Inflammatory macrophage treated with lipopolysaccharide for 1 hour (primary cell): ENCODE measurements around the gene ADK.
A peak's percentile ranks its signal among the peaks of the same experiment; 100 is the strongest.
"Not testable (repeated sequence)": the region's sequence is repeated elsewhere in the genome, so short reads cannot be mapped to it uniquely, and the experiment has no call there.

Experiments
- DNase-seq, 2 donors: peaks; one replicate each; pipeline ENCODE4 v3.0.0-alpha.2; 2020 to 2022

The ADK gene

DNA sequence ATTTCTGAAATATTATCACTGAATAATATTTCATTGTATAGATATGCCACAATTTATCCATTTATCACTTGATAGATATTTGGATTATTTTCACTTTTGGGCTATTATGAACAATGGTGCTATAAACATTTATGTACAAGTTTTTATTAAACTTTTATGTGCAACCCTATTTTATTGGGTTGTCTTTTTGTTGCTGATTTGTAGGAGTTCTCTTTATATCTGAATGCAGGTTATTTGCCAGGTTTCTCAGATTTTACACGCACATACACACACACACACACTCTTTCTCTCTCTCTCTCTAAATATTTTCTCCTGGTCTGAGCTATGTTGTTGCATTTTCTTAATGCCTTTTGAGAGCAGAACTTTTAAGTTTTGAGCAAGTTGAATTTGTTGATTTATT, 36.2 kb downstream of the ADK start:
- no peak for DNase-seq

DNA sequence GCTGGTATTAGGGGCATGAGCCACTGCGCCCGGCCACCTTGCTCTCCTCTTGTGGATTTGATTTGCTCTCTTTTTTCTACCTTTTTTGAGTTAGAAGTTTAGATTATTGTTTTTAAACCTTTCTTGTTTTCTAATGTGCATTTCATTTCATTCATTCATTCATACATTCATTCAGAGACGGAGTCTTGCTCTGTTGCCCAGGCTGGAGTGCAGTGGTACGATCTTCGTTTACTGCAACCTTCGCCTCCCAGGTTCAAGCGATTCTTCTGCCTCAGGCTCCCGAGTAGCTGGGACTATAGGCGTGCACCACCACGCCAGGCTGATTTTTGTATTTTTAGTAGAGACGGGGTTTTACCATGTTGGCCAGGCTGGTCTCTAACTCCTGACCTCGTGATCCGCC, 37.6 kb downstream of the ADK start:
- not testable (repeated sequence) for DNase-seq

DNA sequence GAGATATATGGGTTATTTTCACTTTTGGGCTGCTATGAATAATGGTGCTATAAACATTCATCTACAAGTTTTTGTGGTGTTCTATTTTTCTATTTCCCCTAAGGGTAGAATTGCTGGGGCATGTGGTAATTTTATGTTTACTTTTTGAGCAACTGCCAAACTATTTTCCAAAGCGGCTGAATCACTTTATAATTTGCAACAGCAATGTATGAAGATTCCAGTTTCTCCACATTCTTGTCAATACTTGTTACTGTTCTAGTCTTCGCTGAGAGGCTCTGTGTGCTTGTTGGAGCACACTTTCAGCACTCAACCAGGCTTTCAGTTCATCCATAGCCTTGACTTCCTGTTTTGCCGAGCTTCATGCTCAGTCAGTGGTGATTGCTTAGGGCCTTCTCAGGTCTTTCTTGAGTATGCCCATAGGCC, 39.0 kb downstream of the ADK start:
- peak; percentile 45 to 51 for DNase-seq

DNA sequence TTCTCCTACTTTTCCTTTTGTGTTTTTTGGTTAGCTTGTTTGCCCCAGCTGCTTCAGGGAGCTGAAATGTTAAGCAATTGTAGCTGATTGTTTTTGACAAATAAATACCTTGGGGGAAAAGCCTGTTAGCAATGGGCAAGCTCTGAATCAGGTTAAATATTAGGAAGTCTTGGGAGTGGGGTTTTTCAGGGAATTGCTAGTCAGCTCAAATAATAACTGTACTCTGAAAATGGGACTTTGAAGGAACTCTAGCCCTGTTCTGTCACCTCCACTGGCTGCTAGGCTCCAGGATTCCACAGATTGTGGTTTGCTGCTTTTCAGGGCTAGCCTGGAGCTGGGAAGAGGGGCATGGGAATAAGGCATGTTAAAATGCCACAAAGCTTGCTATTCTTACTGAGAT, 39.5 kb downstream of the ADK start:
- no peak for DNase-seq

DNA sequence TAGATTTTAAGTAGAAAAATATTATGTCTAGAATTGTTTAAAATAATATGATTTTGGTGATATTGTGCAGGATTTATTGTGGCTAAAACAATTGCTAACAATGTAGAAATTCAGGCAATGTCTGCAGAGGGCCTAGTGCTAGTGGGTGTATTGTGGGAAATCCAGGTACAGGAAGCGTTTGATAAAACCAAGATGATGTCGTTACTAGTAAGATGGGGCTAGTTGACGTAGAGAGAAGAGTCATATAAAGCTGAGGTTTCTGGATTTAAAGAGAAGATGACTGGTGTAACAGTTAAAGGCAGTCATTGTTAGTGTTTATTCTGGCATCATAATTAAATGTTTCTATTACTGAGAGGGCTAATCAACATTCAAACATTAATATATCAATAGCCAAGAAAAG, 43.5 kb downstream of the ADK start:
- no peak for DNase-seq

DNA sequence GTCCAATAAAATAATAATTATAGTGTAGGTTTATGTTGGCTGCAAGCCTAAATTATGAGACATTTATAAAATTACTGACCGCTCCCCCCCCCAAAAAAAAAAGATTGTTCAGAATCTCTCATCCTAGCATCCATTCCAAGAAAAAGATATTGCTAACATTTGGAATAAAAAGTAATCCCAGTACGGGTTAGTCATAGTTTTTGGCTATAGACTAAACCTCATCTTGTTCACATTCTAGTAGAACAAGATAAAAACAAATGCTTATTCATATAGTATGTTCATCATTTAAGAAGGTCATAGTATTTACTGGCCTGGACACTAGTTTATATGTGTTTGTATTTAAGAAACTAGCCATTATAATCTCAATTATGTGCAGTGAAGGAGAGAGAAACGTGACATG, 44.0 kb downstream of the ADK start:
- DNase-seq, result no peak

DNA sequence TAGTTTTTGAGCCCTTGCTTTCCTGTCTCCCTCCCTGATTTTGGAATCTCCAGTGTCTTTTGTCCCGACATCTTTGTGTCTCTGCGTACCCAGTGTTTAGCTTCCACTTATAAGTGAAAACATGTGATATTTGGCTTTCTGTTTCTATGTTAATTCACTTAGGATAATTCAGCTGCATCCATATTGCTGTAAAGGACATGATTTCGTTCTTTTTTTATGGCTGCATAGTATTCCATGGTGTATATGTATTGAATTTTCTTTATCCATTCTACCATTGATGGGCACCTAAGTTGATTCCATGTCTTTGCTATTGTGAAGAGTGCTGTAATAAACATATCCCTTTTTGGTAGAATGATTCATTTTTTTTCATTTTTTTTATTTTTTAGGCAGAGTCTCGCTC, 48.3 kb downstream of the ADK start:
- no peak for DNase-seq

DNA sequence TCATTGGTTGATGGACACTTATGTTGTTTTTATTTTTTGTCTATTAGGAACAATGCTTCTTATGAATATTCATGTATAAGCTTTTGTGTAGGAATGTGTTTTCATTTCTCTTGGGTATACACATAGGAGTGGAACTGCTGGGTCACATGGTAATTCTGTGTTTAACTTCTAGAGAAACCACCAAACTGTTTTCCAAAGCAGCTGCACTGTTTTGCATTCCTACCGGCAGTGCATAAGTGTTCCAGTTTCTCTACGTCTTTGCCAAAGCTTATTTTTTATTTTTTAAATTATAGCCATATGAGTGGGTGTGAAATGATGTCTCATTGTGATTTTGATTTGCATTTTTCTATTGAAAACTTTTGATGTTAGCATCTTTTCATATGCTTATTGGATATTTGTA, 51.3 kb downstream of the ADK start:
- no peak for DNase-seq

DNA sequence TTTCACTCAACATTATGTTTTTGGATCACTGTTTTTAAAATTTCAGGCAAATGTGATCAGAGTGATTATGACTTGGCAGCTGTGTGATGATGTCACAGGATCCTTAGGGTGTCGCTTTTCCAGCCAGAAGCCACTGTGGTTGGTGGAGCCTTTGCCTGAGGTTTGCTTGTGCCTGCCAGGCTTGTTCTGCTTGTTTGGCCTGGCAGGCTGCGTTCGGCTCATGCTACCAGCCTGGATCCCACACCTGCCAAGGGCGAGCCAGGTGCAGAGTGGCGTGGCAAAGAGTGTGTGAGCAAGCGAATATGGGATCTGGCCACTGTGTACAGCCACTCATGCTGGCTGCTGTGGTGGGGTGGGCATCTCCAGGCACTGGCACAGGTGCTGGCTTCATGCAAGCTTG, 55.7 kb downstream of the ADK start:
- no peak for DNase-seq

DNA sequence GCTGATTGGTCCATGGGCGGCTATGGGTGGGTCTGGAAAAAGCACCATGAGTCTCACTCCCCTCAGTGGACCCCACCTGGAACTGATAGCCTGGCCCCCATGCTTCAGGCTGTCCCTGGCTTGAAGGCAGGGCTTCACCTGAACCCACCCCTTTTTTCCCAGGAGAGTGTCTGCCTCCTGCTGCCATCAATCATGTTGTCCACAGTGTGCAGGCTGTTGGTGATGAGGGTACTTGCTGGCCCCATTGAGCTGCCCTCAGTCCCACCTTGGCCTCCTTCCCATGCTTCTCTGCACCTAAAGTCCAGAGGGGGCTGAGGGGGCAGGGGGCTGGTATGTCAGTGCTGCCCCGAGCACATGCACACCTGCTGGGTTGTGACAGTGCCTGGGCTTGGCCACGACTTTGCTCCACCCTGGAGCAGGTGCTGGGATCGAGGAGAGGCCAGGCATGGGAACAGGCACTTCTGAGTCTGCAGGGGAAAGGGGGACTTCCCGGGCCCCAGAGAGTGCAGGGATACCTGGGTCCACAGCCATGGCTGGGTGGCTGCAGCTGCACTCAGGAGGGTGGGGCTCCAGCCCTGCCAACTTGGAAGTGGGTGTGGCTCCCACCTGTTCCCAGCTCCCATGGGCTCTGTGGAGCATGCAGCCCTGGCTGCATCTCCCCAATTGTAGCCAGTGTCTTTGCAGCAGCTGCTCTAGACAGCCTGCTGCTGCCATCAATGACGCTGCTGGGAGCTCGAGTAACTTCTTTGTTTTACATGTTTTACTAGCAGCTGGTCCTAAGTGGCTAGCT, 56.9 kb downstream of the ADK start:
- no peak for DNase-seq

DNA sequence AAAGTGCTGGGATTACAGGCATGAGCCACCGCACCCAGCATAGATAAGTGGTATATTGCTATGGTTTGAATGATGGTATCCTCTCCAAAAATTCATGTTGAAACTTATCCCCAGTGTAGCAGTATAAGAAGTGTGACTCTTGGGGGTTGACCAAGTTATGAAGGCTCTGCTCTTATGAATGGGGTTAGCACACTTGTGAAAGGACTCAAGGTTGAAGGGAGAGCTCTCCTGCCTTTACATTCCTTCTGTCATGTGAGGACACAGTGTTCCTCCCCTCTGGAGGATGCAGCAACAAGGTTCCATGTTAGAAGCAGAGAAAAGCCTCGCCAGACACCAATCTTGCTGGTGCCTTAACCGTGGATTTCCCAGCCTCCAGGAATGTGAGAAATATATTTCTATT, 58.0 kb downstream of the ADK start:
- DNase-seq, result no peak

DNA sequence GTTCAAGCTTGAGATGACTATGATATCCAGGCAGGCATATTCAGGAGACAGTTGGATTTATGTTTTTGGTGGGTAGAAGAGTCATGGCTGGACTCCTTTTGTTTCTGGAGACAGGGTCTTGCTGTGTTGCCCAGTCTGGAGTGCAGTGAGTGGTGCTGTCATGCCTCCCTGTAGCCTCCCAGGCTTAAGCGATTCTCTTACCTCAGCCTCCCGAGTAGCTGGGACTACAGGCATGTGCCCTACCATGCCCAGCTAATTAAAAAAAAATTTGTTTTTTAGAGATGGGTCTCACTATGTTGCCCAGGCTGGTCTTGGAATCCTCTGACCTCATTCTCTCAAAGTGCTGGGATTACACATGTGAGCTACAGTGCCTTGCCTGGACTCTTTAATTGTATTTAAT, 62.0 kb downstream of the ADK start:
- no peak for DNase-seq

DNA sequence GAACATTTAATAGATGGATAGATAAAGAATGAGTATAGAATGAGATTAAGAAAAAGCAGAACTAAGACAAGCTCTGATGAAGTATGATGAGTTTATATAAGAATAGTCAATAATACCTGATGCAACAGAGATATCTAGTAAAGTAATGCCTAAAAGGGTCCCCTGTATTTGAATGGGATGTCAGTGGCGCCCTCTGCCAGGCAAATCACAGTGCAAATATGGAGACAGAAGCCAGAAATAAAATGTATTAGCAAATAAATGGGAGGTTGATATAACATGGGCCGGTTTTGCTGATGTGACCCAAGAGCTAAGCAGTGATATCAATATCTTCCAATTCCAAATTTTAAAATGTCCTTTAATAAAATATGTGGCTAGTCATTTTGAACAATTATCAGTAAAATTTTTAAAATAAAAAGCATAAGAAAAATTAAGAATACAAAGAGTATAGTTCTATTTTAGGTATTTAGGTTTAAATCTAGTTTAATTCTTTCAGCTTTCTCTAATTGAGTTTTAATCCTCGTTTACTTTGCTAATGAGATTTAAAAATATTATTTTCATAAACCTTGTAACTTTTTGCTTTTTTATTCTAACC, 62.6 kb downstream of the ADK start:
- peak; percentile 11 to 27 for DNase-seq

DNA sequence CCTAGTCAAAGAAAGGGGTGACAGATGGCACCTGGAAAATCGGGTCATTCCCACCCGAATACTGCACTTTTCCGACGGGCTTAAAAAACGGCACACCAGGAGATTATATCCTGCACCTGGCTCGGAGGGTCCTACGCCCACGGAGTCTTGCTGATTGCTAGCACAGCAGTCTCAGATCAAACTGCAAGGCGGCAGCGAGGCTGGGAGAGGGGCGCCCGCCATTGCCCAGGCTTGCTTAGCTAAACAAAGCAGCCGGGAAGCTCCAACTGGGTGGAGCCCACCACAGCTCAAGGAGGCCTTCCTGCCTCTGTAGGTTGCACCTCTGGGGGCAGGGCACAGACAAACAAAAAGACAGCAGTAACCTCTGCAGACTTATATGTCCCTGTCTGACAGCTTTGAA, 66.1 kb downstream of the ADK start:
- not testable (repeated sequence) for DNase-seq

DNA sequence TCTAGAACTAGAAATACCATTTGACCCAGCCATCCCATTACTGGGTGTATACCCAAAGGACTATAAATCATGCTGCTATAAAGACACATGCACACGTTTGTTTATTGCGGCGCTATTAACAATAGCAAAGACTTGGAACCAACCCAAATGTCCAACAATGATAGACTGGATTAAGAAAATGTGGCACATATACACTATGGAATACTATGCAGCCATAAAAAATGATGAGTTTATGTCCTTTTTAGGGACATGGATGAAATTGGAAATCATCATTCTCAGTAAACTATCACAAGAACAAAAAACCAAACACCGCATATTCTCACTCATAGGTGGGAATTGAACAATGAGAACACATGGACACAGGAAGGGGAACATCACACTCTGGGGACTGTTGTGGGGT, 71.4 kb downstream of the ADK start:
- not testable (repeated sequence) for DNase-seq

DNA sequence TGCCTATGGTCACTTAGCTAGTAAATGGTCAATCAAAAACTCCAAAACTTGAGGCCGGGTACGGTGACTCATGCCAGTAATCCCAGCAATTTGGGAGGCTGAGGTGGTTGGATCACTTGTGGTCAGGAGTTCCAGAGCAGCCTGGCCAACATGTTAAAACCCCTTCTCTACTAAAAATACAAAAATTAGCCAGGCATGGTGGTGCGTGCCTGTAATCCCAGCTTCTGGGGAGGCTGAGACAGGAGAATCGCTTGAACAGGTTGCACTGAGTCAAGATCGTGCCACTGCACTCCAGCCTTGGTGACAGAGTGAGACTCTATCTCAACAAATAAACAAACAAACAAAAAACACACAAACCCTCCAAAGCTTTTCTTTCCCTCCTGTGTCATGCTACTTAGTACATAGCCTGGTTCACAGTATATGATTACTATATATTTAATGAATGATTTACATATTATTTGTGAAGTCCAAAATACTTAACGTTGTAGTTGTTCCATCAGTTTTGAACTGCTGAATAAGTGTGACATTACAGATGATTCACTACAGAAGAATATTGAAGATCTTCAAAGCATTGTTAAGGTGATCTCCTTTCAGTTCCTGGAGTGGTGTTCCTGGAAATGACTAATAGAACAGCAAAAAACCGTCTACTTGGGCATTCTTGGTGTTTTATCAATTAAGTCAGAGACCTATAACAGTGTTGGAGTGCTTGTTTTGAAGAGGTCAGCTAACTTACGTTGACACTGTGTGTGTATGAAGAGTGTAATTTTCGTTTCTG, 72.9 kb downstream of the ADK start:
- DNase-seq, result no peak

DNA sequence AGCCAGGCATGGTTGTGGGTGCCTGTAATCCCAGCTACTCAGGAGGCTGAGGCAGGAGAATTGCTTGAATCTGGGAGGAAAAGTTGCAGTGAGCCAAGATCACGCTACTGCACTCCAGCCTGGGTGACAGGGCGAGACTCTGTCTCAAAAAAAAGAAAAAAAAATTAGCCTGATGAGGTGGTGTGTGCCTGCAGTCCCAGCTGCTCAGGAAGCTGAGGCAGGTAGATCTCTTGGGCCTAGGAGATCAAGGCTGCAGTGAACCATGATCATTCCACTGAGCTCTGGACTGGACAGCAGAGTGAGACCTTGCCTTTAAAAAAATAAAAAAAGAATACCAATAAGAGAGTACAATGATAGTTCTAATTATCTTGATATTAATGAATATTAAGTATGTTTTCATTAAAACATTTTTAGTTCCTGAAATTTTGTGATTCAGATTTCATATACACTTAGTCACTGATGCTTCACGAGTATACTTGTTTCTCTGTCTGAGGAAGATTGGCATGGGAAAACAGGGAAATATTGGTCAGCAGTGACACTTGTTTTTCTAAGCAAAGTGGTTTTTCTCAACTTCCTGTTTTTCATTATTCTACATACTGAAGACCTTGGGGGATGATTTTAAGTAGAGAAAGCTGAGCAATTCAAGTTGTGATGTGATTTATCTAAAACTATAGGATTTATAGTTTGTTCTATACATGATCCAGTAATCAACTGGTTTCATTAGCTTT, 76.8 kb downstream of the ADK start:
- peak; percentile 85 to 88 for DNase-seq

DNA sequence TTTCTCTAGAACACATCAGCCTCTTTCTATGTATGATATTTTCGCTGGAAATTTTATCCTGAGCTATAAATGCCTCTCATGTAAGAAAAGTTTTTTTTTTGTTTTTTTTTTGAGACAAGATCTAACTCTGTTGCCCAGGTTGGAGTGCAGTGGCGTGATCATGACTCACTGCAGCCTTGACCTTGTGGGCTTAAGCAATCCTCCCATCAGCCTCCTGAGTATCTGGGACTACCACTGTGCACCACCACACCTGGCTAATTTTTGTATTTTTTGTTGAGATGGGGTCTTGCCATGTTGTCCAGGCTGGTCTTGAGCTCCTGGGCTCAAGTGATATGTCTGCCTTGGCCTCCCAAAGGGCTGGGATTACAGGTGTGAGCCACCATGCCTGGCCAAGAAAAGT, 80.4 kb downstream of the ADK start:
- DNase-seq, result no peak

DNA sequence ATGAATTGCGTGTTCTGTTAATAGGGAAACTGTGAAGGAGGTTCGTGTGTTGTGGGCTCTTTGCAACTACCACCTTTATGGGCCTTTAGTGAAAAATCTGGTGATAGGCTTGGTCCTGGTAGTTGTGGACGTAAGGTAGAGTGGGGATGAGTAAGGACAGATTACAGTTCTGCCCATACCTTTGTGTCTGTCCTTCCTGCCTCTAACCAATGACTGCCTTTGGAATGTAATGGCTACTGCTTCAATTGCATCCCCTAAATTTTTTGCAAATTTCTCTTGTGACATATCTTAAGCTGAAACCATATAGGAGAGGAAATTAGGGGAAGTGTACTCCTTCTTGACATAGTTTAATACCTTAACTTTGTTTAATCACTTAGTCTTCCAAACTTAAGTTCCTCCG, 82.3 kb downstream of the ADK start:
- DNase-seq, result no peak

DNA sequence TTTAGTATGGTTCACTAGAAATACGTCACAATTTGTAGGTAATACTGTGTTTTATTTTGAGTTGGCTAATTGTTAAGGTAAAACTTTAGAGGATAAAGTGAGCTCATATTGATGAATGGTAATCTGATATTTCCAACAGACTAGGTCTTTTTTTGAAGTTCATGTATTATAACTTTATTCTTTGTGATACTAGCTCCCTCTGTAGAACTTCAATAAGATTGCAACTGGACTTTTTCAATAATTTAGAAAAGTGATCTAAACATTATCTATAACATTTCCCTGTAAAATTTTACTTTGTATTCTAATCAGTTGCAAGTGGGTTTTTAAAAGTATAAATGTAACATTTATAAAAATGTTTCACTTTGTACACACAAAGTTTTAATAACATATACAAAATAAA, 83.5 kb downstream of the ADK start:
- no peak for DNase-seq

DNA sequence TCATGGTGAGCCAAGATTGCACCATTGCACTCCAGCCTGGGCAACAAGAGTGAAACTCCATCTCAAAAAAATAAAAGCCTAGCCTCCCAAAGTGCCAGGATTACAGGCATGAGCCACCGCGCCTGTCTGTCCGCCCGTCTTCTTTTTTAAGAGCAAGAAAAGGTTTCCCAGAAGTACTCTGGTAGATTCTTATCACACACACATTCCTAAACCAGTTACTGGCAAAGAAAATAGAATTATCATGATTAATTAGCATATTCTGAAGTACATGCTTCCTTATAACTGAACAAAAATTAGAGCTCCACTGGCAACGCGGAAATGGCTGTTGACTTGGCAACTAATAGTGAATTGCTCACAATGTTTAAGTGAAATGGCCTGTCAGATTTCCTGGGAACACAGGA, 87.0 kb downstream of the ADK start:
- DNase-seq, result peak in 1 of 2 donors; percentile 51

DNA sequence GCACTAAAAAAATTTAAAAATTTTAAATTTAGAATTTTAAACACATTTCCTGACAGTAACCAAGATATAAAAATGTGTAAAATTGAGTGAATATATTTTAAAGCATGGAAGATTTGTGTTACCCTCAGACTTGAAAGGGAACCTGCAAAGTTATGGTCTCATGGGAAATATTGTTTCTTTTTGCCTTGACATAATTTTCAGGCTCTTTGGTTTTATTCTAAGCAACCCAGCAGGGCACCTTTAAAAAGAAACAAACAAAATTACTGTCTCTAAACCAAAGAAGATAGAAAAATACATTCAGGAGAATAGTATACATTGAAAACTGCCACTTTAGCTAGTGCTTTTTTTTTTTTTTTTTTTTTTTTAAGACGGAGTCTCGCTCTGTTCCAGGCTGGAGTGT, 87.5 kb downstream of the ADK start:
- DNase-seq, result no peak

DNA sequence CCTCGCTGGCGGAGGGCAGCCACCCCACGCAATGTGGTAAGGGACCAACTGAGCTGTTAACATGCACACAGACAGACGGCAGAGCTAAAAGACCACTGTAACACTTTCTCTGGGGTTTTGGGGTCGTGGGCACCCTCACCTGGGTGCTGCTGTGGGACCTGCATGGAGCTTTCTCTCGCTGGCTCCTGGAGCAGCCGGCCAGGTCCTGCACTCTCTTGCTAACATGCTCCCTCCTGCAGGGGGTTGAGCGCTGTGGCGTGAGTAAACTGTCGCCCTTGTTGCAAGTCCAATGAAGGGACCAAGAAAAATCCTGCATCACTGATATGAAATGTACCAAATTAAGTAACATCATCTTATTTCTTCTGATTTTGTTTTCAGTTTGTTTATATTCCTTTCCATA, 92.0 kb downstream of the ADK start:
- no peak for DNase-seq
